ENCODE results near the gene TBCEL.

- TF ChIP-seq MAX (IDR thresholded peaks at IDR 0.05; ENCODE audit: low read depth, low read length) (no peak), CTCF (IDR thresholded peaks at IDR 0.05; ENCODE audit: low read depth, low read length) (no peak), POLR2A (IDR thresholded peaks at IDR 0.05; ENCODE audit: extremely low read depth, insufficient read length) (no peak)
Observed at GRCh38 chr11:120998581-120998980, 25.3 kb upstream of the TBCEL start.
